Endodermal cell (in vitro differentiated cells): ENCODE results near the gene CASP9. TPM values are rescaled to one million over a fixed set of nuclear protein-coding genes. Genes with fewer than 3 reads are reported as not detected.
A peak's percentile ranks its signal among the peaks of the same experiment; 100 is the strongest.

Experiments
- DNase-seq: peaks from one replicate; pipeline ENCODE4 v3.0.0-alpha.2; 2017
- H3K27ac ChIP-seq: 2 replicates; pipeline ENCODE4 v1.5.1; 2013; ENCODE audit warnings: mild to moderate bottlenecking, low read depth, low read length, moderate library complexity
- H3K27me3 ChIP-seq: 2 replicates; pipeline ENCODE4 v1.6.1; 2013; ENCODE audit warnings: mild to moderate bottlenecking, low read length, moderate library complexity; ENCODE audit not compliant: insufficient read depth, control insufficient read depth, poor library complexity, severe bottlenecking
- H3K36me3 ChIP-seq: 2 replicates; pipeline ENCODE4 v1.7.0; 2013; ENCODE audit warnings: mild to moderate bottlenecking, low read length, moderate library complexity; ENCODE audit not compliant: control insufficient read depth, insufficient read depth
- H3K4me1 ChIP-seq: one replicate; pipeline ENCODE4 v1.7.0; 2013; ENCODE audit warnings: low read length; ENCODE audit not compliant: control insufficient read depth, insufficient read depth
- H3K4me3 ChIP-seq: 2 replicates; pipeline ENCODE4 v1.5.1; 2013; ENCODE audit warnings: mild to moderate bottlenecking, low read length, moderate library complexity
- H3K9ac ChIP-seq: 2 replicates; pipeline ENCODE4 v1.6.1; 2013; ENCODE audit warnings: mild to moderate bottlenecking, low read length, moderate library complexity; ENCODE audit not compliant: poor library complexity, severe bottlenecking; ENCODE audit errors: extremely low read depth
- H3K9me3 ChIP-seq: 2 replicates; pipeline ENCODE4 v1.6.1; 2013; ENCODE audit warnings: mild to moderate bottlenecking, low read length, moderate library complexity; ENCODE audit not compliant: control insufficient read depth
- H3K27ac Mint-ChIP-seq: 2 replicates; pipeline ENCODE4 v1.8.0; 2020; ENCODE audit warnings: mixed read lengths
- H3K27me3 Mint-ChIP-seq: 2 replicates; pipeline ENCODE4 v1.8.0; 2021; ENCODE audit warnings: mild to moderate bottlenecking, mixed read lengths; ENCODE audit not compliant: insufficient read depth
- H3K36me3 Mint-ChIP-seq: 2 replicates; pipeline ENCODE4 v1.8.0; 2020; ENCODE audit warnings: low read depth, mixed read lengths
- H3K4me1 Mint-ChIP-seq: 2 replicates; pipeline ENCODE4 v1.8.0; 2020; ENCODE audit warnings: mixed read lengths
- H3K4me3 Mint-ChIP-seq: 2 replicates; pipeline ENCODE4 v1.8.0; 2020; ENCODE audit warnings: mild to moderate bottlenecking, moderate library complexity, mixed read lengths
- H3K9me3 Mint-ChIP-seq: 2 replicates; pipeline ENCODE4 v1.8.0; 2020; ENCODE audit warnings: mild to moderate bottlenecking, mixed read lengths
- CTCF ChIP-seq: fragments of 200-600 bp; sonication (generic); conservative IDR thresholded peaks from 2 replicates; pipeline ENCODE4 v1.5.0; 2021; ENCODE audit warnings: antibody characterized with exemption, mild to moderate bottlenecking
- WGBS, 2 experiments: methylation state at CpG; one replicate each; pipeline versions ENCODE4 v1.1.5 to v1.1.7; 2013; ENCODE audit warnings: missing lambda C conversion rate in 2 of 2, mixed read lengths in 1 of 2; ENCODE audit not compliant: insufficient coverage in 1 of 2, insufficient read length in 1 of 2; 5-methylcytosine and 5-hydroxymethylcytosine counted together
- total RNA-seq, 2 donors: library from RNA; stranded (reverse); fragmentation: NEBNext Ultra II Directional in 1 of 2; extraction: Animal tissue kit (Norgen Biotek cat#: 25700) in 1 of 2; gene quantifications; 2 replicates in 1 of 2; 3 replicates in 1 of 2; pipeline ENCODE4 v1.2.1, GENCODE V29; 2021

CASP9 gene
- total RNA-seq, 2 donors from 2014 or later, result 15.5 to 16.1 TPM

- no peaks in the 10 kb centered on the region for H3K4me1 ChIP-seq
- no peaks in the 10 kb centered on the region for H3K27me3 ChIP-seq
- peak overlapping the region; percentile 100 for H3K27ac Mint-ChIP-seq
- H3K9ac ChIP-seq, result peak overlapping the region; percentile 38
- no peaks in the 10 kb centered on the region for H3K9me3 ChIP-seq
- H3K4me1 Mint-ChIP-seq, result peaks cover 30% of the 10 kb centered on the region
- WGBS, 2 experiments, result 0 to 2% methylated on average over 13 to 40 of the region's 40 CpGs
- peak overlapping the region; percentile 79 for H3K4me3 ChIP-seq
- H3K9me3 Mint-ChIP-seq, result no peaks in the 10 kb centered on the region
- H3K4me3 Mint-ChIP-seq, result peak overlapping the region; percentile 82
- no peak overlapping the region for H3K27ac ChIP-seq
- TF ChIP-seq CTCF, result no peak
- no peaks in the 10 kb centered on the region for H3K27me3 Mint-ChIP-seq
- H3K36me3 Mint-ChIP-seq, result peaks cover 7% of the 10 kb centered on the region
- peak; percentile 66 for DNase-seq
- peaks cover 12% of the 10 kb centered on the region for H3K36me3 ChIP-seq
Observed at GRCh38 chr1:15525050-15526020, 1.3 kb upstream of the CASP9 start.

GRCh38 chr1:15524283-15525049 is 451 bp upstream of the CASP9 start:
- Mint-ChIP-seq H3K4me3 (peak overlapping the region; percentile 82), H3K27me3 (no peaks in the 10 kb centered on the region), H3K4me1 (peaks cover 30% of the 10 kb centered on the region), H3K9me3 (no peaks in the 10 kb centered on the region), H3K36me3 (peaks cover under 1% of the 10 kb centered on the region), H3K27ac (peak overlapping the region; percentile 100)
- 0% methylated on average over 86 of the region's 88 CpGs; no CpG with 5 or more reads in 1 of the 2 experiments for WGBS, 2 experiments
- DNase-seq, result peak; percentile 100
- TF ChIP-seq CTCF, result no peak
- peak overlapping the region; percentile 61 for H3K9ac ChIP-seq
- peak overlapping the region; percentile 98 for H3K27ac ChIP-seq
- H3K27me3 ChIP-seq, result no peaks in the 10 kb centered on the region
- H3K4me3 ChIP-seq, result peak overlapping the region; percentile 89
- no peaks in the 10 kb centered on the region for H3K9me3 ChIP-seq
- H3K4me1 ChIP-seq, result no peaks in the 10 kb centered on the region
- peaks cover 7% of the 10 kb centered on the region for H3K36me3 ChIP-seq
